Measurements from ENCODE around the gene NCF2. TPM values are rescaled to one million over a fixed set of nuclear protein-coding genes. Genes with fewer than 3 reads are reported as not detected.

Gene NCF2
- total RNA-seq, 1 experiment from 2014 or later, result 26.2 TPM

GRCh38 chr1:183611021-183611420 is 20.8 kb upstream of the NCF2 start:
- no peak for DNase-seq (ENCODE audit: low read depth)

GRCh38 chr1:183609759-183610452 is 19.6 kb upstream of the NCF2 start:
- DNase-seq (ENCODE audit: low read depth), result peak; percentile 29

GRCh38 chr1:183609313-183609712 is 19.1 kb upstream of the NCF2 start:
- DNase-seq (ENCODE audit: low read depth), result peak; percentile 64

- DNase-seq (ENCODE audit: low read depth), result no peak
Measured at GRCh38 chr1:183607322-183607980, 17.2 kb upstream of the NCF2 start.

- no peak for DNase-seq (ENCODE audit: low read depth)
Measured at GRCh38 chr1:183605904-183606303, 15.6 kb upstream of the NCF2 start.

- DNase-seq (ENCODE audit: low read depth), result no peak
Measured at GRCh38 chr1:183604815-183605214, 14.6 kb upstream of the NCF2 start.

GRCh38 chr1:183604038-183604808 is 14.0 kb upstream of the NCF2 start:
- DNase-seq (ENCODE audit: low read depth), result peak; percentile 93

GRCh38 chr1:183602510-183602909 is 12.3 kb upstream of the NCF2 start:
- no peak for DNase-seq (ENCODE audit: low read depth)

GRCh38 chr1:183600634-183601033 is 10.4 kb upstream of the NCF2 start:
- DNase-seq (ENCODE audit: low read depth), result no peak

GRCh38 chr1:183600136-183600535 is 9.9 kb upstream of the NCF2 start:
- peak; percentile 36 for DNase-seq (ENCODE audit: low read depth)

- no peak for DNase-seq (ENCODE audit: low read depth)
Measured at GRCh38 chr1:183598386-183598785, 8.1 kb upstream of the NCF2 start.

GRCh38 chr1:183597656-183598347 is 7.5 kb upstream of the NCF2 start:
- DNase-seq (ENCODE audit: low read depth), result no peak

- no peak for DNase-seq (ENCODE audit: low read depth)
Measured at GRCh38 chr1:183596500-183596899, 6.2 kb upstream of the NCF2 start.

GRCh38 chr1:183595537-183595936 is 5.3 kb upstream of the NCF2 start:
- DNase-seq (ENCODE audit: low read depth), result no peak

- no peak for DNase-seq (ENCODE audit: low read depth)
Measured at GRCh38 chr1:183593356-183593755, 3.1 kb upstream of the NCF2 start.

GRCh38 chr1:183592733-183593132 is 2.5 kb upstream of the NCF2 start:
- no peak for DNase-seq (ENCODE audit: low read depth)

GRCh38 chr1:183589874-183590243 is 400 bp downstream of the NCF2 start:
- no peak for DNase-seq (ENCODE audit: low read depth)

GRCh38 chr1:183589384-183589783 is 875 bp downstream of the NCF2 start:
- no peak for DNase-seq (ENCODE audit: low read depth)

- no peak for DNase-seq (ENCODE audit: low read depth)
Measured at GRCh38 chr1:183588827-183589226, 1.4 kb downstream of the NCF2 start.

GRCh38 chr1:183586926-183587325 is 3.3 kb downstream of the NCF2 start:
- DNase-seq (ENCODE audit: low read depth), result no peak

GRCh38 chr1:183586455-183586854 is 3.8 kb downstream of the NCF2 start:
- DNase-seq (ENCODE audit: low read depth), result no peak

GRCh38 chr1:183585038-183585437 is 5.2 kb downstream of the NCF2 start:
- DNase-seq (ENCODE audit: low read depth), result no peak

All from Daoy (cell line).